Mucosa of rectum (tissue), 2 donors: Measurements from ENCODE around the gene SELE.
A peak's percentile ranks its signal among the peaks of the same experiment; 100 is the strongest.
"Not testable (repeated sequence)": the region's sequence is repeated elsewhere in the genome, so short reads cannot be mapped to it uniquely, and the experiment has no call there.

Experiments used
- H3K27ac ChIP-seq, 2 donors: one replicate each; pipeline ENCODE4 v1.7.0; 2013; ENCODE audit warnings: inconsistent platforms in 2 of 2, low read depth in 2 of 2, low read length in 2 of 2
- H3K27me3 ChIP-seq, 2 donors: one replicate each; pipeline ENCODE4 v1.7.0; 2013; ENCODE audit warnings: low read length in 2 of 2; ENCODE audit not compliant: control insufficient read depth in 2 of 2, insufficient read depth in 2 of 2
- H3K36me3 ChIP-seq, 2 donors: one replicate each; pipeline ENCODE4 v1.7.0; 2013; ENCODE audit warnings: low read length in 2 of 2; ENCODE audit not compliant: control insufficient read depth in 2 of 2, insufficient read depth in 2 of 2
- H3K4me1 ChIP-seq, 2 donors: one replicate each; pipeline ENCODE4 v1.7.0; 2013; ENCODE audit warnings: low read length in 2 of 2, mild to moderate bottlenecking in 1 of 2; ENCODE audit not compliant: control insufficient read depth in 2 of 2, insufficient read depth in 2 of 2
- H3K4me3 ChIP-seq, 2 donors: one replicate each; pipeline ENCODE4 v1.7.0; 2013; ENCODE audit warnings: low read length in 2 of 2
- H3K9ac ChIP-seq, 2 donors: one replicate each; pipeline ENCODE4 v1.7.0; 2013; ENCODE audit warnings: low read length in 2 of 2, low read depth in 1 of 2, mild to moderate bottlenecking in 1 of 2
- H3K9me3 ChIP-seq, 2 donors: one replicate each; pipeline ENCODE4 v1.7.0; 2013; ENCODE audit warnings: low read length in 2 of 2; ENCODE audit not compliant: control insufficient read depth in 2 of 2
- donor health status: healthy.
- donor health status: Normal muscosa, but diverticular disease.

The SELE gene

DNA sequence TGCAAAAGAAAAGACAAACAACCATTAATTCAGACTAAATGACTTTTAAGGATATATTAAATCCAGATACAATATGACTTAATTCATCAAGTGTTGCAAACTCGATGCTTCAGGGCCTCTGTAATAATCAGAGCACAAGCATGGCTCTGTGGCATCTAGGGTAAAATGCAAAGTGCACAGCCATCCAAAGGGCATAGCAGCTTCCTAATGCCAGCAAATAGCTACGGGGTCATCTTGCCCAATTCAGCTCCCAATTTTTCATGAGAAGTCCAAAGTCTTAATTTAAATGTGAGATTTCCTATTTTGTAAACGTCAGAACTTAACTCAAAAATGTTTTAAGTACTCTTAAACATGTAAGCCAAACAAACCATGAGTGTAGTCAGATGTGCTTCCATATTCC lies 7.9 kb downstream of the SELE start:
- H3K4me1 ChIP-seq, result peaks cover 0 to 11% of the 10 kb centered on the region in 2 donors
- no peaks in the 10 kb centered on the region for H3K36me3 ChIP-seq
- no peaks in the 10 kb centered on the region for H3K27me3 ChIP-seq
- no peaks in the 10 kb centered on the region for H3K9me3 ChIP-seq
- no peak overlapping the region for H3K9ac ChIP-seq
- H3K27ac ChIP-seq, result no peak overlapping the region
- H3K4me3 ChIP-seq, result no peak overlapping the region

DNA sequence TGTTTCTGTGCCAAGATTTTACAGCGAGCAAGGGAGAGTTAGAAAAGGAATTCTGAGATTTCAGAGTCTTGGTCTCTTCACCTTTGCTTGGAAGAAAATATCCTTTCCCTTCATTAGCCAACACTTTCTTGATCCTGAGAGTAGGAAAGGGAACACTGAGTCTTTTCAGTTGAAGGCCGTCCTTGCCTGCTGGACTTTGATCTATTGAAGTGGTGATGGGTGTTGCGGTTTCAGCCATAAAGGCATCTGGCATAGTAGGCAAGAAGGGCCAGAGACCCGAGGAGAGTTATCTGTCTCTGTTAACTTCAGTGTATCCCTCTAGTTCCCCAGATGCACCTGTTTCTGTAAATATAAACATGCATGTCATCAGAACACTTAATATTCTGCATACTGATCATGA lies 9.7 kb downstream of the SELE start:
- Histone ChIP-seq H3K9ac (no peak overlapping the region), H3K27me3 (no peaks in the 10 kb centered on the region), H3K36me3 (no peaks in the 10 kb centered on the region), H3K27ac (no peak overlapping the region), H3K4me3 (no peak overlapping the region), H3K9me3 (no peaks in the 10 kb centered on the region), H3K4me1 (peaks cover 0 to 11% of the 10 kb centered on the region in 2 donors)

DNA sequence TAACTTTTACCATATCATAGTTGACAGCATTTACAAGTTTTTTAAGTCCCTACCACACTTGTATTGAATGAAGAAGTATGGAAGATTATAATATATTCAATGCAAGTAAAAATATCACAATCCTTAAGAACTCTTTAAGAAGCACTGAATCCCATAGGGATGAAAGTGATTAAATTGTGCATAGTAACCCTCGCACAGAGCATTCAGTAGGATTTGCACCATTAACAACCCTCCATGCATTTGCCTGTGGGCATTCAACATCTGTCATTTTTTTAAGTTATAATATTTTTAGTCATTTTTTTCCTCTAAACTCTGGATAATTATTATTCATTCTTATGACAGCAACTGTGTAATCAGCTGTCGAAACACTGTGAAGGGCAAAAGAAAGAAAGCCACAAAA lies 10.1 kb downstream of the SELE start:
- H3K4me3 ChIP-seq, result no peak overlapping the region
- no peaks in the 10 kb centered on the region for H3K27me3 ChIP-seq
- H3K9me3 ChIP-seq, result no peaks in the 10 kb centered on the region
- no peak overlapping the region for H3K9ac ChIP-seq
- H3K4me1 ChIP-seq, result peaks cover 0 to 11% of the 10 kb centered on the region in 2 donors
- H3K27ac ChIP-seq, result no peak overlapping the region
- no peaks in the 10 kb centered on the region for H3K36me3 ChIP-seq

DNA sequence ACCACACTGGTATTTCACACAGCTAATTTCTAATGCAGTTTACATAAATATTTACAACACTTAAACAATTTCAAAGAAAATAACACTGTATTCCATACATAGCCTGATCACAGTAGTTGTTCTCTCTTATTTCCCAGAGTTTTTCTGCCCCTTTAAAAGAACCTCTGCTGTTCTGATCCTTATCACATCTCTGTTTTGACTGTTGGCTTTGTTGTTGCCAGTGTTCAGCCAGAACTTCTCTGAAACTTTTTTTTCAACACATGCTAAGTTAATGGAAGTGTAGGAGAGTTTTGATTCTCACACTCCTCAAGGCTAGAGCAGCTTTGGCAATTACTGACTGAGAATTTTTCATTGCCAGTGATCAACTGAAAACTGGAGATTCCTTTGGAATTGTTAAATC lies 11.1 kb downstream of the SELE start:
- Histone ChIP-seq H3K4me3 (no peak overlapping the region), H3K9ac (no peak overlapping the region), H3K36me3 (no peaks in the 10 kb centered on the region), H3K27ac (no peak overlapping the region), H3K9me3 (no peaks in the 10 kb centered on the region), H3K4me1 (peaks cover 0 to 11% of the 10 kb centered on the region in 2 donors), H3K27me3 (no peaks in the 10 kb centered on the region)

DNA sequence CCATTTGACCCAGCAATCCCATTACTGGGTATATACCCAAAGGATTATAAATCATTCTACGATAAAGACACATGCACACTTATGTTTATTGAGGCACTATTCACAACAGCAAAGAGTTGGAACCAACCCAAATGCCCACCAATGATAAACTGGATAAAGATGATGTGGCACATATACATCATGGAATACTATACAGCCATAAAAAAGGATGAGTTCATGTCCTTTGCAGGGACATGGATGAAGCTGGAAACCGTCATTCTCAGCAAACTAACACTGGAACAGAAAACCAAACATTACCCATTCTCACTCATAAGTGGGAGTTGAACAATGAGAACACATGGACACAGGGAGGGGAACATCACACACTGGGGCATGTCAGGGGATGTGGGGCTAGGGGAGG lies 18.8 kb downstream of the SELE start:
- not testable (repeated sequence) for H3K4me3 ChIP-seq, H3K36me3 ChIP-seq, H3K27ac ChIP-seq, H3K27me3 ChIP-seq, H3K9me3 ChIP-seq, H3K4me1 ChIP-seq, H3K9ac ChIP-seq

DNA sequence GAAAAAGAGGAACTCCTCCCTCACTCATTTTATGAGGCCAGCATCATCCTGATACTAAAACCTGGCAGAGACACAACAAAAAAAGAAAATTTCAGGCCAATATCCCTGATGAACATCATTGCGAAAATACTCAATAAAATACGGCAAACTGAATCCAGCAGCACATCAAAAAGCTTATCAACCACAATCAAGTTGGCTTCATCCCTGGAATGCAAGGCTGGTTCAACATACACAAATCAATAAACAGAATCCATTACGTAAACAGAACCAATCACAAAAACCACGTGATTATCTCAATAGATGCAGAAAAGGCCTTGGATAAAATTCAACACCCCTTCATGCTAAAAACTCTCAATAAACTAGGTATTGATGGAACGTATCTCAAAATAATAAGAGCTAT lies 20.8 kb downstream of the SELE start:
- H3K9ac ChIP-seq, H3K4me1 ChIP-seq, H3K27me3 ChIP-seq, H3K4me3 ChIP-seq, H3K36me3 ChIP-seq, H3K9me3 ChIP-seq, H3K27ac ChIP-seq: not testable (repeated sequence)

DNA sequence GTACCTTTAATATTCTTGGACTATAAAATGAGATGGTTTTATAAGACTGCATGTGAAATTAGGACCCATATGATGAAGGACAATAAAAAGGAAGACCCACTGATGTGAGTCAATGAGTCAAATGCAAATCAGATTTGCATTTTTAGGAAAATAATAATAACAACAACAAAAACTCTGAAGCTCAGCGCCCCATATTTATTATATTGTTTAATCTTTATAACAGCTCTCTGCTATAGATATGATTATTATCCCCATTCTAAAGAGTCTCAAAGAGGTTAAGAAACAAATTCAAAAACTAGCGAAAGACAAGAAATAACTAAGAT lies 21.6 kb downstream of the SELE start:
- peaks cover 0 to 4% of the 10 kb centered on the region in 2 donors for H3K4me1 ChIP-seq
- H3K4me3 ChIP-seq, result no peak overlapping the region
- H3K27me3 ChIP-seq, result no peaks in the 10 kb centered on the region
- H3K27ac ChIP-seq, result no peak overlapping the region
- H3K9me3 ChIP-seq, result no peaks in the 10 kb centered on the region
- H3K9ac ChIP-seq, result no peak overlapping the region
- no peaks in the 10 kb centered on the region for H3K36me3 ChIP-seq

DNA sequence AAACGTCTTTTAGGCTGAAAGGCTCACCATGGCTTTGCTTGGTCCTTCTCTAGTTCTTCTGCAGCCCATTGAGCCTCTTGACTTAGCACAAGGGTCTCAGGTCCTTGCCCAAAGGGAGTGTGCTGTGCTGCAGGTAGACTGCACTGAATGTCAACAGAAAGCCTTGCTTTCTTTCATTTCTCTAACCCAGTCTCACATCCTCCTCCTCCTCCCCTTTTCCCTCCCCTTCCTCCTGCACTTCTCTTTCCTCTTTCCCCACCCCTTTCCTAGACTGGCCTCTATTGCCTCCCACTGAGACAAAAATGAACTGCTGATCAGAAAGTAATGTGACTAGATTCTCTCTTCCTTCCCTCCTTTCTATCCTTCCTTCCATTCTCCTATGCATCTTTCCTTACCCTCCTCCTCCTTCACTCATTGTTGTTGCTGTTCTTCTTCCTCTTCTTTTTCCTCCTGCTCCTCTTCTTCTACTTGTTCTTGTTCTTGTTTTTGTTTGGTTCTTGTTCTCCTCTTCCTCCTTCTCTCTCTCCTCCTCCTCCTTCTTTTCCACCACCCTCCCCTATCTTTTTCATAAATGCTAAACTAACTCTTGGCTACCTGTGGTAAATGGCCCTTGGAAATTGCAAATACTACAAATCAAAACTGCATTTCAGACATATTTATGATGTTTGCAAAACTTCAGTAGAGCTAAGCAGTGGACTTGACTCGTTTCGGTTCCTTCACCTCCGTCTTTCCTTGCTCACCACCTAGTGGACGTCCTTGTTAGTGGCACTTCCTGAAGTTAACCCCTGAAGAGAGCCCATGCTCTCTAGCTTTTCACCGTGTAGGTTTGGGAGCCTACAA lies 22.2 kb downstream of the SELE start, which contains the start of gene SELL:
SELL (minus strand) TSS at position 152 of the 840 bp plus-strand sequence; CDS start at position 30, 122 bp downstream.
- no peaks in the 10 kb centered on the region for H3K36me3 ChIP-seq
- H3K4me1 ChIP-seq, result peaks cover 0 to 4% of the 10 kb centered on the region in 2 donors
- no peaks in the 10 kb centered on the region for H3K9me3 ChIP-seq
- H3K4me3 ChIP-seq, result peak within 1 kb of the TSS; percentile 53 to 58
- no peak within 1 kb of the TSS for H3K27ac ChIP-seq
- H3K27me3 ChIP-seq, result no peaks in the 10 kb centered on the region
- H3K9ac ChIP-seq, result peak within 1 kb of the TSS in 1 of 2 donors; percentile 44

DNA sequence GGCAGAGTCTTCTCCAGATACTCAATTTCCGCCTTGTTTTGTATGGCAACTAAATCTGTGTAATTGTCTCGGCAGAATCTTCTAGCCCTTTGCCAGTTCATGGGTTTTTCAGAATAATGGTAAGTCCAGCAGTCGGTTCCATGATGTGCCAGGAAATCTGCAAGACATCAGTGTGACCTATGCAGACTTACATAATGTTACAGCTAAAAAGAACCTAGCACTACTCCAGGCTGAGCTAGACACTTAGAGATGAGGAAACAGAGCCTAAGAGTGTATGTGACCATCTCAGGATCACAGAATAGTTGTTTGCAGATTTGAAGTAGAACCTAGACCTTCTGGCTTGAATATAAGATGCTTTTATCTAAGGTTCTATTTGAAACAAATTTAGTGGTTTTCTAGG lies 25.2 kb downstream of the SELE start:
- H3K27ac ChIP-seq, result no peak overlapping the region
- no peak overlapping the region for H3K4me3 ChIP-seq
- H3K4me1 ChIP-seq, result peaks cover 0 to 4% of the 10 kb centered on the region in 2 donors
- H3K9me3 ChIP-seq, result no peaks in the 10 kb centered on the region
- no peaks in the 10 kb centered on the region for H3K27me3 ChIP-seq
- H3K36me3 ChIP-seq, result no peaks in the 10 kb centered on the region
- no peak overlapping the region for H3K9ac ChIP-seq

DNA sequence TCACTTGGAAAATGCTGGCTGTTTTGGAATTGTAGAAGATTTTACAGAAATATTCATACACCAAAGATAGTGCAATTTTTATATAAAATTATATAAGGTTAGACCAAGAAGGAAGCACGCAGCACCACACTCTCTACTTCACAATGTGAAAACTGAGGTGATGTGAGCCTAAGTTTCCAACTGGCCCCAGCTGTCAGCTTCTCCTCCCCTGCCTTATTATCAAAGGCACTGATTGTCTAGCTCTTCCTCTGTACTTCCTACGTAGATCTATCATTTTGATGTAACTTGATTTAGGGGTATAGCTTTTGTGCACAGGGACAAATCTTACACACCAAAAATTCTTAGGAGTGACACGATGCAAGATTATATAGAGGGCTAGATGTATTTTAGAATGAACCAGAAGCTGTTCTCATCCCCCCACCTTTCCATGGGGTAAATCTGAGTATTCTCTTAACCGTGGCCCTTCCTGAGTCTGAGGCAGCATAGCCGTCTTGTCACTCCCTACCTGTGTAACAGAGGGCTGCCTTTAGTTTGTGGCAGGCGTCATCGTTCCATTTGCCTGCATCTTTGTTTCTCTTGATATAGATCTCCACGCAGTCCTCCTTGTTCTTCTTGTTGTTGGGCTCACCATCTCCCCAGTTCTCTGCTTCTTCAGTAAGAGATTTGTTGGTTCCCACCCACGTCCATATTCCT lies 25.8 kb downstream of the SELE start:
- Histone ChIP-seq H3K4me3 (no peak overlapping the region), H3K27ac (no peak overlapping the region), H3K36me3 (no peaks in the 10 kb centered on the region), H3K9me3 (no peaks in the 10 kb centered on the region), H3K27me3 (no peaks in the 10 kb centered on the region), H3K9ac (no peak overlapping the region), H3K4me1 (peaks cover 0 to 4% of the 10 kb centered on the region in 2 donors)
